AG04450 (cell line): ENCODE measurements around the gene CELA1. TPM values are rescaled to one million over a fixed set of nuclear protein-coding genes. Genes with fewer than 3 reads are reported as not detected.

Experiments used
- CTCF ChIA-PET: fragments of 300-600, 350-600 bp; formaldehyde crosslinking; extraction: SDS; loops from one replicate; lab custom pipeline; 2022; ENCODE audit warnings: antibody characterized with exemption, inconsistent platforms; lab: Charles Lee
- POLR2A ChIA-PET: fragments of 350-600 bp; formaldehyde crosslinking; extraction: SDS; loops from one replicate; lab custom pipeline; 2021; ENCODE audit warnings: antibody characterized with exemption, inconsistent platforms; lab: Yijun Ruan, JAX
- DNase-seq: peaks from one replicate; pipeline ENCODE4 v3.0.0-alpha.2; 2011; ENCODE audit warnings: low read depth, low spot score
- H3K27ac ChIP-seq: one replicate; pipeline ENCODE4 v1.5.1; 2012; ENCODE audit warnings: low read depth, low read length, control low read depth
- H3K27me3 ChIP-seq: one replicate; pipeline ENCODE4 v1.6.0; 2012; ENCODE audit warnings: low read length; ENCODE audit not compliant: control insufficient read depth, insufficient read depth
- H3K4me3 ChIP-seq: 2 replicates; pipeline ENCODE4 v1.5.1; 2011; ENCODE audit warnings: mild to moderate bottlenecking, low read depth, low read length, control low read depth
- H3K9me3 ChIP-seq: 2 replicates; pipeline ENCODE4 v1.5.1; 2012; ENCODE audit warnings: low read length; ENCODE audit not compliant: control insufficient read depth, insufficient read depth
- polyA plus RNA-seq: library from polyadenylated mRNA; depleted of rRNA; stranded (reverse); fragments of >200 nt; gene quantifications from 2 replicates; pipeline ENCODE4 v1.2.3, GENCODE V29; 2011
- TF ChIP-seq, protein P1 (sequence below): IDR thresholded peaks from 2 replicates; pipeline ENCODE4 v1.5.1; 2011; ENCODE audit warnings: low read depth, low read length, control low read depth, inconsistent platforms

CELA1 gene
- polyA plus RNA-seq, 1 experiment, result 0.79 TPM

DNA sequence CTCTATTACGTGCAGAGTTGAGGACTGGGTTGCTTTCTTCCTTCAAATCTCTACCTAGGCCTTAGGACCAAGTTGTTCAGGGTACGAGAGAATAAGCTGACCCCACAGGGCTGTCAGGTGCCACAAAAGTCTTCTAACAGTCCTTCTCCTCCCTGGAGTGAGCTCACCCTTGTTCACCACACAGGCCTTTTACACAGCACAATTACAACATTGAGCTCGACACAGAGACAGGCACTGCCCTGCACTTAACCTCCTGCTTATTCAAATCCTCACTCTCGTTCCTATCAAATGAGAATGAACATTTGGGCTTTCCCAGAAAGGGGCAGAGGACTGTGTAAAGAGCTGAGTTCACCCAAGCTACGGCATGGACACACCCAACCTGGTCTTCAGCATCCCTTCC, 42.4 kb upstream of the CELA1 start:
- ChIA-PET CTCF (interaction anchor here (0.6 kb wide), 1 partner anchor 170 kb away, joined by 3 read pairs; no protein-coding TSS in a partner anchor), POLR2A (interaction anchor here (1.9 kb wide), 1 partner anchor 17 kb away, joined by 14 read pairs; no protein-coding TSS in a partner anchor)
- no peaks in the 10 kb centered on the region for H3K27me3 ChIP-seq
- H3K9me3 ChIP-seq, result no peaks in the 10 kb centered on the region
- TF ChIP-seq, protein P1, sequence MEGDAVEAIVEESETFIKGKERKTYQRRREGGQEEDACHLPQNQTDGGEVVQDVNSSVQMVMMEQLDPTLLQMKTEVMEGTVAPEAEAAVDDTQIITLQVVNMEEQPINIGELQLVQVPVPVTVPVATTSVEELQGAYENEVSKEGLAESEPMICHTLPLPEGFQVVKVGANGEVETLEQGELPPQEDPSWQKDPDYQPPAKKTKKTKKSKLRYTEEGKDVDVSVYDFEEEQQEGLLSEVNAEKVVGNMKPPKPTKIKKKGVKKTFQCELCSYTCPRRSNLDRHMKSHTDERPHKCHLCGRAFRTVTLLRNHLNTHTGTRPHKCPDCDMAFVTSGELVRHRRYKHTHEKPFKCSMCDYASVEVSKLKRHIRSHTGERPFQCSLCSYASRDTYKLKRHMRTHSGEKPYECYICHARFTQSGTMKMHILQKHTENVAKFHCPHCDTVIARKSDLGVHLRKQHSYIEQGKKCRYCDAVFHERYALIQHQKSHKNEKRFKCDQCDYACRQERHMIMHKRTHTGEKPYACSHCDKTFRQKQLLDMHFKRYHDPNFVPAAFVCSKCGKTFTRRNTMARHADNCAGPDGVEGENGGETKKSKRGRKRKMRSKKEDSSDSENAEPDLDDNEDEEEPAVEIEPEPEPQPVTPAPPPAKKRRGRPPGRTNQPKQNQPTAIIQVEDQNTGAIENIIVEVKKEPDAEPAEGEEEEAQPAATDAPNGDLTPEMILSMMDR, result no peak
- DNase-seq, result no peak
- H3K27ac ChIP-seq, result no peak overlapping the region
- no peak overlapping the region for H3K4me3 ChIP-seq

DNA sequence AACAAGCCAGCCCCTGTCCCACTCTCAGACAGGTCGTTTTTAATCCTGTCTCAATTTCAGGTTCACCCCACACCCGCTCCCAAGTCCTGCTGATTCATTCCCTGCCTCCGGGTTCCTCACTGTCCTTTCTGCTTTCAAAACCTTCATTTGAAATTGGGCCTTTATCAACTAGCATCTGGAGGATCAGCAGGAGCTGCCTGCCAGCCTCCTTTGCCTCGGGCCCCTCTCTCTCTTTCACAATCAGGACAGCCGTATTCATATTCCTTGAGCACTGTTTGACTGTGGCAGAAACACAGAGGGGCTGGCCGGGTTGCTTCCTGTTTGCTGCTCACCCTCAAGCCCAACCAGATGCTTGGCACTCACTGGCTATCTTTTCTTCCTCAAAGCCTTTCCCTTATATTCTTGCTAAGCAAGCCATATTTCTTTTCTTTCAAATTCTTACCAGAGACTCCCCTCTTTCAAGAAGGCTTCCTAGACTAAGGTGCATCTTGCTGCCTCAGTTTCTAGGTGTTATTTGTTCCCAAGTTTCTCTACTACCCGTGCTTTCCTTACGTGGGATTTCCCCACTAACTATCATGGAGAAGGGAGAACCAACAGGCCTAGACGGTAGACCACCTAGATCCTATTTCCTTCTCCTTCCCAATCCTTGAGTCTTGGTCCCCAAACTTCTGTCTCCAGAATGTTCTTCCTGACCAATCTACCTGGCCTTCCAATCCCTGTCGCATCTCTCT, 41.8 kb upstream of the CELA1 start:
- CTCF ChIA-PET, result no interaction called here
- TF ChIP-seq, protein P1, result no peak
- H3K27ac ChIP-seq, result peak overlapping the region; percentile 57

DNA sequence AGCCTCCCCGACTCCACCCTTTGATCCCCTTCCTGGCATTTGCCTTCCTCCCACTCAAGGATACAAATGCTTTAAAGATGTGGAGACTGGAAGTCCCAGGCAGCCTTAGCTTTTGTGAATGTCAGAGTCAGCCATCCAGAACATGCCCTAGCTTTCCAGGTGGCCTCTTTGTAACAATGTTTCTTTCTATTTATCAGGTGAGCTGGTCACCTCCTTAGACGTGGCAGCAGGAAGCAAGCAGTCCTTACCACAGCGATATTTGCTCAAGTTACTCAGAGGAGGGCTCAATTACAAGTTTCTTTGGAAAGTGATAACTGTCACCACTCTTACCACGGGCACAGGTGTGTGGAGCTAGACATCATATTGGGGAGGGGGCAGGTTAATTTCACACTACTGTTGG, 39.9 kb upstream of the CELA1 start:
- no peak overlapping the region for H3K27ac ChIP-seq
- H3K4me3 ChIP-seq, result no peak overlapping the region
- H3K27me3 ChIP-seq, result no peaks in the 10 kb centered on the region
- ChIA-PET CTCF (interaction anchor here (1.2 kb wide), 1 partner anchor 45 kb away, joined by 3 read pairs; no protein-coding TSS in a partner anchor), POLR2A (no interaction called here)
- TF ChIP-seq, protein P1, result no peak
- H3K9me3 ChIP-seq, result no peaks in the 10 kb centered on the region
- DNase-seq, result no peak

More for the DNA sequence above, 41.8 kb upstream of the CELA1 start:
- Histone ChIP-seq H3K4me3 (no peak overlapping the region), H3K9me3 (no peaks in the 10 kb centered on the region), H3K27me3 (no peaks in the 10 kb centered on the region)
- DNase-seq, result no peak
- POLR2A ChIA-PET, result interaction anchor here (1.9 kb wide), 1 partner anchor 16 kb away, joined by 14 read pairs; no protein-coding TSS in a partner anchor

DNA sequence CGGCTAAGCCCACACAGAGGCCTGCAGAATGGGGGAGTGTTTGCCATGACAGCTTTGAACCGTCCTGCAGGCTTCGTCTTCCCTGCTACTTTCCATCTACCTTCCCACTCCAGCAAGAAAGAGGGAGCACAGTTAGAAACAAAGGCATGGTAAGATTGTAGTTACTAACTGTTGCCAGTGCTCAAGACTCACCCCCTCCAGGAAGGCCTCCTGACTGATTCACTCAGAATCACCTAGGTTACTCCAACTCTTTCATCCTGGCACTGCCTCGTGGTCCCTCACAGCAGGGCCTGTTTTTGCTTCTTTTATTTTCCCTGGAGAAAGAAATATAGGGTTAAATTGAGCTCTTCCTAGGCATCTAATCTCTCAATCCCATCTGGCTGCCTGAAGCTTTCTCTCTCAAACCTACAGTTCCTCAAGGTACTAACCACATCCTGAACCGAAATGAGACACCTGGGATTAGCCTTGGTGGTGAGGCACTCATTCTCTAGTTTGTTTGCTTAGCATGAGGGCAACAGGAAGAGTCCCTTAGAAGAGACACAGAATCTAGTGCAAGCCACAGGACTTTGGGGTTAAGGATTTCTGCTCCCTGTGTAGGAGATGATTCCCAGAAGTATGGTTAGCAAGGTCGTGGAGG, 36.9 kb upstream of the CELA1 start:
- H3K27ac ChIP-seq, result no peak overlapping the region
- TF ChIP-seq, protein P1, result no peak
- DNase-seq, result no peak
- no peak overlapping the region for H3K4me3 ChIP-seq
- ChIA-PET CTCF (no interaction called here), POLR2A (interaction anchor here (1.1 kb wide), 1 partner anchor 12 kb away, joined by 4 read pairs; no protein-coding TSS in a partner anchor)
- H3K27me3 ChIP-seq, result no peaks in the 10 kb centered on the region
- no peaks in the 10 kb centered on the region for H3K9me3 ChIP-seq

DNA sequence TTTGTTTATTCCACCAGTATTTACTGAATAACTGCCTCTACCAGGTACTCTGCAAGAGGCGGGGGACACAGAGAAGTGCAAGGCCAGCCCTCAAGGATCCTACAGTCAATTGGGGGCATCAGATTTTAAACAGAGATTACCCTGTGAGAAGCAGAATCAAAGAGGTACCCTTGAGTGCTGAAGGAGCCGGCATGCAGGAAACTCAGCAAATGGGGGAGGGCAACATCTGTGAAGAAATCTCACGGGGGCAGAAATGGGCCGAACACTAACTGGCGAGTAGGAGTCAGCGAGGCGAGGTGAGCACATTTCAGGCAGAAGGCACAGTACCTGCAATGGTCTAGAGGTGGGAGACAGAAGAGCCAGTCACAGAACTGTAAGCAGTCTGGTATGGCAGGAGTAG, 35.7 kb upstream of the CELA1 start:
- no peak overlapping the region for H3K4me3 ChIP-seq
- H3K27ac ChIP-seq, result no peak overlapping the region
- TF ChIP-seq, protein P1, result no peak
- ChIA-PET POLR2A (interaction anchor here (1.5 kb wide), 1 partner anchor 10 kb away, joined by 5 read pairs; no protein-coding TSS in a partner anchor), CTCF (no interaction called here)
- no peak for DNase-seq
- H3K27me3 ChIP-seq, result no peaks in the 10 kb centered on the region
- H3K9me3 ChIP-seq, result no peaks in the 10 kb centered on the region
